Parathyroid adenoma (tissue), 2 donors: ENCODE results near the gene PPRC1.
A peak's percentile ranks its signal among the peaks of the same experiment; 100 is the strongest.

ENCODE experiments used
- H2AFZ ChIP-seq: fragments of 300-600 bp; sonication (generic); one replicate; pipeline ENCODE4 v1.7.0; 2017; ENCODE audit warnings: antibody characterized with exemption, mild to moderate bottlenecking
- H3K27ac ChIP-seq: fragments of 300-600 bp; sonication (generic); one replicate; pipeline ENCODE4 v1.7.0; 2017
- H3K27me3 ChIP-seq: fragments of 300-600 bp; sonication (generic); one replicate; pipeline ENCODE4 v1.7.0; 2017; ENCODE audit warnings: low read length; ENCODE audit not compliant: control insufficient read depth, insufficient read depth
- H3K36me3 ChIP-seq: fragments of 300-600 bp; sonication (generic); one replicate; pipeline ENCODE4 v1.7.0; 2017; ENCODE audit warnings: low read length; ENCODE audit not compliant: control insufficient read depth, insufficient read depth
- H3K4me1 ChIP-seq: fragments of 300-600 bp; sonication (generic); one replicate; pipeline ENCODE4 v1.7.0; 2017; ENCODE audit warnings: control low read depth
- H3K4me2 ChIP-seq: fragments of 300-600 bp; sonication (generic); one replicate; pipeline ENCODE4 v1.7.0; 2017; ENCODE audit warnings: low read length
- H3K4me3 ChIP-seq: fragments of 300-600 bp; sonication (generic); one replicate; pipeline ENCODE4 v1.7.0; 2017; ENCODE audit warnings: low read depth, low read length
- H3K79me2 ChIP-seq: fragments of 300-600 bp; sonication (generic); one replicate; pipeline ENCODE4 v1.7.0; 2017; ENCODE audit warnings: control low read depth
- H3K9ac ChIP-seq: fragments of 300-600 bp; sonication (generic); one replicate; pipeline ENCODE4 v1.7.0; 2017; ENCODE audit warnings: mild to moderate bottlenecking
- H3K9me3 ChIP-seq: fragments of 300-600 bp; sonication (generic); one replicate; pipeline ENCODE4 v1.7.0; 2017; ENCODE audit warnings: low read length; ENCODE audit not compliant: control insufficient read depth
- CTCF ChIP-seq: fragments of 300-600 bp; sonication (generic); IDR thresholded peaks from one replicate; pipeline ENCODE4 v1.7.0; 2017; ENCODE audit warnings: antibody characterized with exemption, mild to moderate bottlenecking
- donor health status: primary hyperparathyroidism.

PPRC1 gene

DNA sequence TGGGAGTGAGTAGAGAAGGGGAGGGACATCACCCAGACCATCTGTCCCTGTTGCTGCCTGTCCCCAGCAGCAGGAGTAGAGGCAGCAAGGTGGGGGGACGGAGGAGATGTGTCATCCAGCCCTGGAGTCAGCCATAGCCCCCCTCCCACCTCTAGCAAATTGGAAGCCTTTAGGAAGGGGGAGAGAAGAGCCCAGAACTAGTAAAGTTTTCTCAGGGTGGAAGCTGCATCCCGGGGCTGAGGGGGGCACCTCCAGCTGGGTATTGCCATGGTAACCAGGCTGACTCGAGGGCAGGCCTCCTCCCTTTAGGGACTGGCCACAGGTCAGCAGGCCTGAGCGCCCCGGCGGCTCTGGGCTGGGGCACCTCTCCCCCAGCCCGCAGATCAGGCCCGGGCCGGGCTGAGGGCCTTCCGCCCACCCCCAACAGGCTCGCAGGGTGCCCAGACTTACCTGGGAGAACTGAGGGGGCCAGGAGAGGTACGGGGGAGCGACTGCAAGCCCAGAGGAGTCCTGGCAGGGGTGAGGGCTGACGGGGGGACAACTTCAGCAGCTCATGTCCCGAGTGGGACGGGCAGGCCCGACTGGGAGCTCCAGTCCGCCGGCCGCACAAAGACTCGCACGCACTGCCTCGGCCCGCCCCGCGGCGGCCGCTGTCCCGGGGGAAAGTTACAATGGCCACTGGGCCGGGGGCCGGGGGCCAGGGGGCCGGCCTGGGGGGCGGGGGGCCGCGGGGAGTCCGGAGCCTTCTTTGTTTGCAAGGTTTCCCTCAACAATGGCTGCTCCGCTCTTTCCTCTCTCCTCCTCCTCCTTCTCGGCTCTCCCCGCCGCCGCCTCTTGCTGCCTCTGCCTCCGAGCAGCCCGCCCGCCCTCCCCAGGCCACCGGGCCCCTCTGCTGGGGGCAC lies 18.6 kb upstream of the PPRC1 start:
- no peak for TF ChIP-seq CTCF
- Histone ChIP-seq H3K9ac (no peak overlapping the region), H3K27me3 (no peaks in the 10 kb centered on the region), H3K36me3 (no peaks in the 10 kb centered on the region), H3K79me2 (peaks cover 57% of the 10 kb centered on the region), H3K4me3 (peak overlapping the region; percentile 54), H3K27ac (no peak overlapping the region), H3K9me3 (no peaks in the 10 kb centered on the region), H3K4me2 (peak overlapping the region; percentile 82), H2AFZ (no peak overlapping the region), H3K4me1 (peaks cover 46% of the 10 kb centered on the region)

GRCh38 chr10:102114861-102115618 lies 17.8 kb upstream of the PPRC1 start:
- TF ChIP-seq CTCF = no peak

GRCh38 chr10:102115775-102116174 lies 17.1 kb upstream of the PPRC1 start:
- Histone ChIP-seq H3K4me2 (peak overlapping the region; percentile 80), H3K4me3 (no peak overlapping the region), H3K9ac (no peak overlapping the region), H3K9me3 (no peaks in the 10 kb centered on the region), H3K27ac (peak overlapping the region; percentile 84), H2AFZ (no peak overlapping the region), H3K79me2 (peaks cover 51% of the 10 kb centered on the region), H3K36me3 (no peaks in the 10 kb centered on the region), H3K27me3 (no peaks in the 10 kb centered on the region), H3K4me1 (peaks cover 46% of the 10 kb centered on the region)
- no peak for TF ChIP-seq CTCF

More at GRCh38 chr10:102114861-102115618, 17.8 kb upstream of the PPRC1 start:
- H3K4me1 ChIP-seq = peaks cover 46% of the 10 kb centered on the region
- peak overlapping the region; percentile 47 for H3K4me3 ChIP-seq
- peak overlapping the region; percentile 80 for H3K4me2 ChIP-seq
- H3K27ac ChIP-seq = peak overlapping the region; percentile 84
- H3K36me3 ChIP-seq = no peaks in the 10 kb centered on the region
- peak overlapping the region; percentile 60 for H2AFZ ChIP-seq
- peaks cover 54% of the 10 kb centered on the region for H3K79me2 ChIP-seq
- no peaks in the 10 kb centered on the region for H3K9me3 ChIP-seq
- H3K9ac ChIP-seq = no peak overlapping the region
- H3K27me3 ChIP-seq = no peaks in the 10 kb centered on the region

DNA sequence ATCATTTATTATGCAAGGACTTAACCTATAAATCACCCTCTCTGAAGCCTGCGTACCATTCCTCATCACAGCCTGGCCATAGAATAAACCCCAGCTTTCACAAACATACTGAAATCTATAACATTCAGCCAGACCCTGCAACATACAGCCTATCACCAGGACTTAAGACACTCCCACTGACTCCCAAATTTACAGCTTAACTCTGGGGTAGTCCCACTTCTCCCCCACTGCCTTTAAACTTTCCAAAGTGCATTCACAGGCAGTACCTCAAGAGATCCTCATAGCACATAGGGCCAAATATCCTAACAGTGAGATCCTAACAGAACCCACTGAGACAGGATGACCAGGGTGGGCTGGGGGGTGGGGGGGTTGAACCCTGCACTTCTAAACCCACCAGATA lies 16.2 kb upstream of the PPRC1 start:
- Histone ChIP-seq H3K27ac (peak overlapping the region; percentile 100), H3K36me3 (no peaks in the 10 kb centered on the region), H3K27me3 (no peaks in the 10 kb centered on the region), H3K79me2 (peaks cover 49% of the 10 kb centered on the region), H3K4me2 (peak overlapping the region; percentile 96), H3K9ac (no peak overlapping the region), H3K9me3 (no peaks in the 10 kb centered on the region), H3K4me1 (peaks cover 49% of the 10 kb centered on the region), H2AFZ (no peak overlapping the region), H3K4me3 (no peak overlapping the region)
- TF ChIP-seq CTCF = no peak
